Testis (tissue), 2 donors: ENCODE data around the gene RAD18.

Experiments
- POLR2A ChIP-seq: fragments of 450-650 bp; IDR thresholded peaks from one replicate; pipeline ENCODE4 v1.6.1; 2017; ENCODE audit warnings: antibody characterized with exemption, mild to moderate bottlenecking, moderate library complexity
- TF ChIP-seq, protein P1 (sequence below), 3 experiments: fragments of 450-650 bp in 2 of 3; fragments of 200-600 bp in 1 of 3; sonication (generic) in 1 of 3; IDR thresholded peaks; one replicate each; pipeline ENCODE4 v1.5.1; 2016 to 2019; ENCODE audit warnings: antibody characterized with exemption in 3 of 3, mild to moderate bottlenecking in 2 of 3, moderate library complexity in 1 of 3

DNA sequence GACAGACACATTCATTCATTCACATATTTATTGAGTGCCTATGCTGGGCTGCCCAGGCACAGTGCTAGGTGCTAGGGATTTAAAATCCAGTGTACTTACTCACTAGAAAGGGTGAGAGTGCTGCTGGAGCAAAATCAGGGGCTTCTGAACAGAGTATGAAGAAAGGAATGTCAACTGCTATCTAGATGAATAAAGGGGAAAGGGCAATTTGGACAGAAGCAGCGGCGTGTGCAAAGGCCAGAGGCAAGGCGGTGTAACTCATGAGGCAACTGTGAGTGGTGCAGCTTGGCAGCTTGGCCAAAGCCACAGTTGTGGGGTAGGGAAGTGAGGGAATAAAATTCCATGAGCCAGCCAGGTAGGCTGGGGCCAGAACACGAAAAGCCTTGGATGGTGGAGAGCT, 76.7 kb downstream of the RAD18 start:
- no peak for TF ChIP-seq POLR2A
- TF ChIP-seq, protein P1, sequence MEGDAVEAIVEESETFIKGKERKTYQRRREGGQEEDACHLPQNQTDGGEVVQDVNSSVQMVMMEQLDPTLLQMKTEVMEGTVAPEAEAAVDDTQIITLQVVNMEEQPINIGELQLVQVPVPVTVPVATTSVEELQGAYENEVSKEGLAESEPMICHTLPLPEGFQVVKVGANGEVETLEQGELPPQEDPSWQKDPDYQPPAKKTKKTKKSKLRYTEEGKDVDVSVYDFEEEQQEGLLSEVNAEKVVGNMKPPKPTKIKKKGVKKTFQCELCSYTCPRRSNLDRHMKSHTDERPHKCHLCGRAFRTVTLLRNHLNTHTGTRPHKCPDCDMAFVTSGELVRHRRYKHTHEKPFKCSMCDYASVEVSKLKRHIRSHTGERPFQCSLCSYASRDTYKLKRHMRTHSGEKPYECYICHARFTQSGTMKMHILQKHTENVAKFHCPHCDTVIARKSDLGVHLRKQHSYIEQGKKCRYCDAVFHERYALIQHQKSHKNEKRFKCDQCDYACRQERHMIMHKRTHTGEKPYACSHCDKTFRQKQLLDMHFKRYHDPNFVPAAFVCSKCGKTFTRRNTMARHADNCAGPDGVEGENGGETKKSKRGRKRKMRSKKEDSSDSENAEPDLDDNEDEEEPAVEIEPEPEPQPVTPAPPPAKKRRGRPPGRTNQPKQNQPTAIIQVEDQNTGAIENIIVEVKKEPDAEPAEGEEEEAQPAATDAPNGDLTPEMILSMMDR (IDR thresholded peaks at IDR 0.05) = no peak
